ENCODE results near the gene SLC10A7. TPM values are rescaled to one million over a fixed set of nuclear protein-coding genes. Genes with fewer than 3 reads are reported as not detected.

SLC10A7 gene
- total RNA-seq, 1 donor from 2014 or later: 10.5 TPM

GRCh38 chr4:146498291-146498690, 23.4 kb downstream of the SLC10A7 start:
- no peak for DNase-seq (ENCODE audit: extremely low spot score, unreplicated experiment)
- H3K9me3 Mint-ChIP-seq (ENCODE audit: unreplicated experiment): no peaks in the 10 kb centered on the region
- no peaks in the 10 kb centered on the region for H3K27me3 Mint-ChIP-seq (ENCODE audit: unreplicated experiment)
- H3K4me1 Mint-ChIP-seq (ENCODE audit: unreplicated experiment): peaks cover 5% of the 10 kb centered on the region
- no peak overlapping the region for H3K4me3 Mint-ChIP-seq (ENCODE audit: unreplicated experiment)
- H3K36me3 Mint-ChIP-seq (ENCODE audit: unreplicated experiment): peaks cover 5% of the 10 kb centered on the region
- no peak overlapping the region for H3K27ac Mint-ChIP-seq (ENCODE audit: unreplicated experiment)
- TF ChIP-seq CTCF (IDR thresholded peaks at IDR 0.05): no peak

- Mint-ChIP-seq H3K4me3 (ENCODE audit: unreplicated experiment) (no peak overlapping the region), H3K36me3 (ENCODE audit: unreplicated experiment) (peaks cover 5% of the 10 kb centered on the region), H3K27ac (ENCODE audit: unreplicated experiment) (no peak overlapping the region), H3K9me3 (ENCODE audit: unreplicated experiment) (no peaks in the 10 kb centered on the region), H3K4me1 (ENCODE audit: unreplicated experiment) (peaks cover 7% of the 10 kb centered on the region), H3K27me3 (ENCODE audit: unreplicated experiment) (no peaks in the 10 kb centered on the region)
- no peak for DNase-seq (ENCODE audit: extremely low spot score, unreplicated experiment)
- no peak for TF ChIP-seq CTCF (IDR thresholded peaks at IDR 0.05)
Measured at GRCh38 chr4:146495269-146495668, 26.5 kb downstream of the SLC10A7 start.

GRCh38 chr4:146494143-146494542, 27.6 kb downstream of the SLC10A7 start:
- no peak for DNase-seq (ENCODE audit: extremely low spot score, unreplicated experiment)

GRCh38 chr4:146490106-146490505, 31.6 kb downstream of the SLC10A7 start:
- no peak overlapping the region for H3K27ac Mint-ChIP-seq (ENCODE audit: unreplicated experiment)
- H3K4me1 Mint-ChIP-seq (ENCODE audit: unreplicated experiment): peaks cover 2% of the 10 kb centered on the region
- H3K9me3 Mint-ChIP-seq (ENCODE audit: unreplicated experiment): no peaks in the 10 kb centered on the region
- DNase-seq (ENCODE audit: extremely low spot score, unreplicated experiment): no peak
- no peak for TF ChIP-seq CTCF (IDR thresholded peaks at IDR 0.05)
- peaks cover 9% of the 10 kb centered on the region for H3K36me3 Mint-ChIP-seq (ENCODE audit: unreplicated experiment)
- no peaks in the 10 kb centered on the region for H3K27me3 Mint-ChIP-seq (ENCODE audit: unreplicated experiment)
- no peak overlapping the region for H3K4me3 Mint-ChIP-seq (ENCODE audit: unreplicated experiment)

More at GRCh38 chr4:146494143-146494542, 27.6 kb downstream of the SLC10A7 start:
- Mint-ChIP-seq H3K36me3 (ENCODE audit: unreplicated experiment) (peaks cover 5% of the 10 kb centered on the region), H3K4me1 (ENCODE audit: unreplicated experiment) (peaks cover 7% of the 10 kb centered on the region), H3K27me3 (ENCODE audit: unreplicated experiment) (no peaks in the 10 kb centered on the region), H3K4me3 (ENCODE audit: unreplicated experiment) (no peak overlapping the region), H3K9me3 (ENCODE audit: unreplicated experiment) (no peaks in the 10 kb centered on the region), H3K27ac (ENCODE audit: unreplicated experiment) (no peak overlapping the region)
- no peak for TF ChIP-seq CTCF (IDR thresholded peaks at IDR 0.05)

- Mint-ChIP-seq H3K36me3 (ENCODE audit: unreplicated experiment) (peaks cover 9% of the 10 kb centered on the region), H3K9me3 (ENCODE audit: unreplicated experiment) (peaks cover 2% of the 10 kb centered on the region), H3K4me3 (ENCODE audit: unreplicated experiment) (no peak overlapping the region), H3K27ac (ENCODE audit: unreplicated experiment) (no peak overlapping the region), H3K4me1 (ENCODE audit: unreplicated experiment) (peaks cover 2% of the 10 kb centered on the region), H3K27me3 (ENCODE audit: unreplicated experiment) (no peaks in the 10 kb centered on the region)
- no peak for TF ChIP-seq CTCF (IDR thresholded peaks at IDR 0.05)
- DNase-seq (ENCODE audit: extremely low spot score, unreplicated experiment): no peak
Measured at GRCh38 chr4:146488495-146489174, 33.1 kb downstream of the SLC10A7 start.
